ENCODE measurements around the gene BCAM. TPM values are rescaled to one million over a fixed set of nuclear protein-coding genes. Genes with fewer than 3 reads are reported as not detected.

BCAM gene
- total and polyA plus RNA-seq, 7 donors: 12.5 to 44.9 (median 20.0) TPM

DNA sequence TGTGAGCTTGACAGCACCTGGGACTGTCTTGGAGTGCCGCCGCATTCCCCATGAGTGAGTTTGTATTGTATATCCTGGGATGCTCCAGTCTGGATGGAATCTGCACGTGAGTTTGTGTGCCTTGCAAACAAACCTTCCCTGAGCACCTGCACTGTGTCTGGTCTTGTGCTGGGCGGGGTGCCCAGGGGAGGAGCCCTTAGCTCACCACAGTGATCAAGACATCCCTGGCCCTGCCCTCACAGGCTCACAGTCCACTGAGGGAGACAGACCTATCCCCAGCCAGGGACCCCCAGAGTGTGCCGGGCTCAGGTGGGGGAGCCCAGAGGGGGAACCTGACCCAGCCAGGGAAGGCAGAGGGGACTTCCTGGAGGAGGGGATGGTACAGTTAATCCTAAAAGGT lies 1.7 kb upstream of the BCAM start:
- H3K27ac ChIP-seq: no peak overlapping the region
- TF ChIP-seq, protein P1, sequence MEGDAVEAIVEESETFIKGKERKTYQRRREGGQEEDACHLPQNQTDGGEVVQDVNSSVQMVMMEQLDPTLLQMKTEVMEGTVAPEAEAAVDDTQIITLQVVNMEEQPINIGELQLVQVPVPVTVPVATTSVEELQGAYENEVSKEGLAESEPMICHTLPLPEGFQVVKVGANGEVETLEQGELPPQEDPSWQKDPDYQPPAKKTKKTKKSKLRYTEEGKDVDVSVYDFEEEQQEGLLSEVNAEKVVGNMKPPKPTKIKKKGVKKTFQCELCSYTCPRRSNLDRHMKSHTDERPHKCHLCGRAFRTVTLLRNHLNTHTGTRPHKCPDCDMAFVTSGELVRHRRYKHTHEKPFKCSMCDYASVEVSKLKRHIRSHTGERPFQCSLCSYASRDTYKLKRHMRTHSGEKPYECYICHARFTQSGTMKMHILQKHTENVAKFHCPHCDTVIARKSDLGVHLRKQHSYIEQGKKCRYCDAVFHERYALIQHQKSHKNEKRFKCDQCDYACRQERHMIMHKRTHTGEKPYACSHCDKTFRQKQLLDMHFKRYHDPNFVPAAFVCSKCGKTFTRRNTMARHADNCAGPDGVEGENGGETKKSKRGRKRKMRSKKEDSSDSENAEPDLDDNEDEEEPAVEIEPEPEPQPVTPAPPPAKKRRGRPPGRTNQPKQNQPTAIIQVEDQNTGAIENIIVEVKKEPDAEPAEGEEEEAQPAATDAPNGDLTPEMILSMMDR (IDR thresholded peaks at IDR 0.05): no peak
- H3K36me3 ChIP-seq (ENCODE audit: insufficient read depth in 1 of 2, low read depth in 1 of 2): no peaks in the 10 kb centered on the region
- ATAC-seq: peak in 2 of 4 donors; percentile 17 to 29
- no peaks in the 10 kb centered on the region for H3K9me3 ChIP-seq
- intact Hi-C loops (cut with DNase I): loop anchor here in 1 of 2 donors (5.0 kb wide), 1 partner anchor 35 kb away; no protein-coding TSS in a partner anchor
- H3K27me3 ChIP-seq (ENCODE audit: insufficient read depth in 3 of 3, low read length in 2 of 3): no peaks in the 10 kb centered on the region
- no peak for DNase-seq
- no peak overlapping the region for H3K4me3 ChIP-seq
- WGBS, 3 donors: 68 to 90% (median 70%) methylated on average over 5 of the region's 5 CpGs
- H3K4me1 ChIP-seq: peaks cover 24% of the 10 kb centered on the region

DNA sequence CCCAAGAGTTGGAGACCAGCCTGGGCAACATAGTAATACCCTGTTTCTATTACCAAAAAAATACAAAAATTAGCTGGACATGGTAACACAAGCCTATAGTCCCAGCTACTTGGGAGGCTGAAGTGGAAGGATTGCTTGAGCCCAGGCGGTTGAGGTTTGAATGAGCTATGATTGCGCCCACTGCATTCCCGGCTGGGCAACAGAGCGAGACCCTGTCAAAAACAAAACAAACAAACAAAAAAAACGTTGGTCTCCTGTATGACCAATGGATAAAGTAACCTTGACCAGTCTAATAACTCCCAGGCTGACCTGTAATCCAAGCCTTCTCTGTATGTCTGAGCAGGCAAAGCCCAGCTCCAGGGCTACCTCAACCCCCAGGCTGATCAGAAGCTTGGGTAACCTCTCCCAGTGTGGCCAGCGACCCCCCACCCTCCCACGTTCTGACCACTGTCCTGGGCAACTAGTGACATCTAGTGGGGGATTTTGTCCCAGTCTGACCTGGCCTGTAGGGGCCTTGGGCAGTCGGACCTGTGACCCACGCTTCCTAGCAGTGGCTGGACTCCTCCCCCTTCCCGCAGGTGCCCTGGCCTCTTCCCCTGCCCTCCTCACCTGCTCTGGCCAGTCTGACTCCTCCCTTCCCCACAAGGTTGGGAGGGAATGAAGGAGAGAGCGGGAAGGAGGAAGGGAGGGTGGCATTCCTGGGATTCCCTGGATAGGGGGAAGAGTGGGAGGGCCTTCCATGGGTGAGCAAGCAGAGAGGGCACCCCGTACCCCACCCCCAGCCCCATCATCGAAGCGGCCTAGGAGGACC lies 1.0 kb upstream of the BCAM start:
- H3K4me3 ChIP-seq: peak overlapping the region; percentile 78
- TF ChIP-seq, protein P1 (IDR thresholded peaks at IDR 0.05): peak; percentile 47
- intact Hi-C loops (cut with DNase I): loop anchor here in 1 of 2 donors (5.0 kb wide), 1 partner anchor 34 kb away; no protein-coding TSS in a partner anchor
- no peaks in the 10 kb centered on the region for H3K27me3 ChIP-seq (ENCODE audit: insufficient read depth in 3 of 3, low read length in 2 of 3)
- H3K9me3 ChIP-seq: no peaks in the 10 kb centered on the region
- 16 to 22% (median 18%) methylated on average over 13 to 14 of the region's 14 CpGs for WGBS, 3 donors
- H3K27ac ChIP-seq: peak overlapping the region; percentile 3
- ATAC-seq (peak; percentile 64 to 86 (median 78)), DNase-seq (no peak)
- peaks cover 24% of the 10 kb centered on the region for H3K4me1 ChIP-seq
- peaks cover 0 to under 1% of the 10 kb centered on the region in 2 donors for H3K36me3 ChIP-seq (ENCODE audit: insufficient read depth in 1 of 2, low read depth in 1 of 2)

DNA sequence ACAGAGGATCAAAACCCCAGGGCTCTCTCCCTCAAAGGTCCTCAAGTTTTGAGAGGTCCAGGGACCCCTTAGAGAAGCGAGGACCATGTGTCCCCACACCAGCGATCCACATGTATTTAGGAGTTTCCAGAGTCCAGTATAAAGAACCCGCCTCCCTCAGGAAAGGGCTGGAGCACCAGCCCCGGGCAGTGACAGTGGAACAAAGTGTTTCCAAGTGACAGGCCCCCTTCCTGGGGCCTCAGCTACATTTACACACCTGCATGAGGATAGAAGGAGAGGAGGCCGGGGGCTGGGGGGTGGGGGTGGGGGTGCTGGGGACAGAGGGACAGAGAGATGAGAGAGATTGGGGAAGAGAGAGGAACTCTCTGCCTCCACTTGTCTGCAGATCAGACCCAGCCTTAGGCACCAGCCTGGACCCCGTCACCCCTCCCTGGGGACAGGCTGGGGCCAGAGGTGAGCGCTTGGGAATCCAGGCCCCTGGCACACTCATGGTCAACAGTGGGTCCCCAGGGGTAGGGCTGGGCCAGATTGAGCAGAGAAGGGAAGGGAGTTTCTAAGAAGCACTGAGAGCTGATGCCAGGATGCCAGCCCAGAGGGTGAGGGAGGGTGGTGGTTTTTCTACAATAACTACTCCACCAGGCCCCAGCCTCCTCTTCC lies 802 bp downstream of the BCAM start:
- 40 to 50% (median 42%) methylated on average over 7 of the region's 7 CpGs for WGBS, 3 donors
- Histone ChIP-seq H3K27me3 (ENCODE audit: insufficient read depth in 3 of 3, low read length in 2 of 3) (no peaks in the 10 kb centered on the region), H3K4me3 (peak overlapping the region; percentile 78), H3K27ac (no peak overlapping the region), H3K36me3 (ENCODE audit: insufficient read depth in 1 of 2, low read depth in 1 of 2) (peaks cover 0 to 16% of the 10 kb centered on the region in 2 donors), H3K4me1 (peaks cover 18% of the 10 kb centered on the region), H3K9me3 (no peaks in the 10 kb centered on the region)
- TF ChIP-seq, protein P1 (IDR thresholded peaks at IDR 0.05): no peak
- DNase-seq (no peak), ATAC-seq (no peak)
- intact Hi-C loops (cut with DNase I): loop anchor here in 1 of 2 donors (5.0 kb wide), 1 partner anchor 33 kb away; no protein-coding TSS in a partner anchor

DNA sequence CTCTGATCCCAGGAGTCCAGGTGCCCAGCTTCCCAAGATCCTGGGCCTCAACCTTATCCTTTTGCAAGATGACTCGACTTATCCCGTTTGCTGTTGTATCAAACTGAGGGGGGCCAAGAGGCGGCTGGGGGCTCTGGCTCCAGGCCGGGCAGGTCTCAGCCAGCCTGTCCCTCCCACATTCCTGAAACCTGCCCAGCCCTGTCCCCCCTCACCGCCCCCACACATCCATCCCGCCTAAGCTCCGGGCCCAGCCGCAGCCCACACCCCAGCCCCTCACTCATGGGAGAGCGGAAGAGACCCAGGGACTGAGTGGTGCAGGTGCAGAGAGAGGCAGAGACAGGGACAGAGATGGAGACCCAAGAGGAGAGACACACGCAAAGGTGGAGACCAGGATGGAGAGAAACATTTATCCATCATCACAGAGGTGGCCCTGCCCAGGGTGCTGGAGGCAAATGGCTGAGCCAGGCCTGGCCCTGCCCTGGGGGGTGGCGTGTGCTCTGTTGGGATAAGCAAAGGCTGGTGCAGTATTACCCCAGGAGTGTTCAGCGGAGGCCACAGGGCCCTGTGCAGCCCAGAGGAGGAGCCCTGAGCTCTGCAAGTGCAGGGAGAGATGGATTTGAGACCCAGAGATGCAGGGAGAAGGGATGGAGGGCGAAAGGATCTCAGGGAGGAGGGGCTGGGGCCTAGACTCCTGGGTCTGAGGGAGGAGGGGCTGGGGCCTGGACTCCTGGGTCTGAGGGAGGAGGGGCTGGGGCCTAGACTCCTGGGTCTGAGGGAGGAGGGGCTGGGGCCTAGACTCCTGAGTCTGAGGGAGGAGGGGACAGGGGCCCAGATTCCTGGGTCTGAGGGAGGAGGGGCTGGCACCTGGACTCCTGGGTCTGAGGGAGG lies 1.6 kb downstream of the BCAM start:
- H3K4me1 ChIP-seq: peaks cover 18% of the 10 kb centered on the region
- H3K9me3 ChIP-seq: no peaks in the 10 kb centered on the region
- WGBS, 3 donors: 72 to 74% (median 73%) methylated on average over 13 of the region's 13 CpGs
- no peaks in the 10 kb centered on the region for H3K27me3 ChIP-seq (ENCODE audit: insufficient read depth in 3 of 3, low read length in 2 of 3)
- H3K27ac ChIP-seq: no peak overlapping the region
- DNase-seq: no peak
- intact Hi-C loops (cut with DNase I): no loop called here
- H3K4me3 ChIP-seq: peak overlapping the region; percentile 78
- ATAC-seq: no peak
- H3K36me3 ChIP-seq (ENCODE audit: insufficient read depth in 1 of 2, low read depth in 1 of 2): peaks cover 0 to 18% of the 10 kb centered on the region in 2 donors
- TF ChIP-seq, protein P1 (IDR thresholded peaks at IDR 0.05): no peak
